NCI-H1048 (cell line): ENCODE data around the gene UBL7.
A peak's percentile ranks its signal among the peaks of the same experiment; 100 is the strongest.
"Not testable (repeated sequence)": the region's sequence is repeated elsewhere in the genome, so short reads cannot be mapped to it uniquely, and the experiment has no call there.

ENCODE experiments used
- DNase-seq: peaks from one replicate; lab custom pipeline; 2025; lab: John Stamatoyannopoulos, UW

The UBL7 gene

GRCh38 chr15:74460871-74461846 lies at the start of gene UBL7:
Gene UBL7, minus strand, starts transcription at chr15:74461160. Its CDS starts 2,293 bp downstream, at chr15:74458867.
- peak; percentile 95 for DNase-seq

GRCh38 chr15:74506515-74506840 lies 45.5 kb upstream of the UBL7 start:
- DNase-seq, result no peak

- DNase-seq, result no peak
Observed at GRCh38 chr15:74505837-74506514, 45.0 kb upstream of the UBL7 start.

GRCh38 chr15:74504836-74505235 lies 43.9 kb upstream of the UBL7 start:
- DNase-seq, result no peak

- DNase-seq, result no peak
Observed at GRCh38 chr15:74504418-74504817, 43.5 kb upstream of the UBL7 start.

GRCh38 chr15:74502301-74502700 lies 41.3 kb upstream of the UBL7 start:
- no peak for DNase-seq

GRCh38 chr15:74500401-74500800 lies 39.4 kb upstream of the UBL7 start:
- no peak for DNase-seq

GRCh38 chr15:74499366-74499765 lies 38.4 kb upstream of the UBL7 start:
- no peak for DNase-seq

- no peak for DNase-seq
Observed at GRCh38 chr15:74497584-74497983, 36.6 kb upstream of the UBL7 start.

GRCh38 chr15:74496648-74497047 lies 35.7 kb upstream of the UBL7 start:
- no peak for DNase-seq

- DNase-seq, result no peak
Observed at GRCh38 chr15:74490339-74490689, 29.4 kb upstream of the UBL7 start.

- DNase-seq, result no peak
Observed at GRCh38 chr15:74489518-74490338, 28.8 kb upstream of the UBL7 start.

GRCh38 chr15:74488776-74489175 lies 27.8 kb upstream of the UBL7 start:
- DNase-seq, result no peak

GRCh38 chr15:74482661-74483060 lies 21.7 kb upstream of the UBL7 start:
- DNase-seq, result no peak

- DNase-seq, result not testable (repeated sequence)
Observed at GRCh38 chr15:74480364-74480763, 19.4 kb upstream of the UBL7 start.

GRCh38 chr15:74471621-74472020 lies 10.7 kb upstream of the UBL7 start:
- not testable (repeated sequence) for DNase-seq

GRCh38 chr15:74470631-74471395 lies 9.9 kb upstream of the UBL7 start:
- no peak for DNase-seq

GRCh38 chr15:74468341-74469032 lies 7.5 kb upstream of the UBL7 start:
- DNase-seq, result no peak

- no peak for DNase-seq
Observed at GRCh38 chr15:74466570-74466969, 5.6 kb upstream of the UBL7 start.

GRCh38 chr15:74464897-74465296 lies 3.9 kb upstream of the UBL7 start:
- no peak for DNase-seq

GRCh38 chr15:74464216-74464615 lies 3.3 kb upstream of the UBL7 start:
- DNase-seq, result no peak
